BE2C (cell line): ENCODE measurements around the gene BABAM2.

ENCODE experiments used
- DNase-seq: peaks from one replicate; pipeline ENCODE4 v3.0.0-alpha.2; 2020
- H3K27me3 ChIP-seq: fragments of 250-450 bp; sonication (Bioruptor Pico); 2 replicates; pipeline ENCODE4 v1.5.1; 2020; ENCODE audit warnings: mild to moderate bottlenecking
- H3K36me3 ChIP-seq: fragments of 250-450 bp; sonication (Bioruptor Pico); 2 replicates; pipeline ENCODE4 v1.5.1; 2020; ENCODE audit warnings: mild to moderate bottlenecking
- H3K4me1 ChIP-seq: fragments of 250-450 bp; sonication (Bioruptor Pico); 2 replicates; pipeline ENCODE4 v1.5.1; 2020
- H3K4me3 ChIP-seq: 2 replicates; pipeline ENCODE4 v1.5.1; 2011; ENCODE audit warnings: low read depth, low read length
- H3K9me3 ChIP-seq: fragments of 250-450 bp; sonication (Bioruptor Pico); 2 replicates; pipeline ENCODE4 v1.5.1; 2020
- CTCF ChIP-seq: IDR thresholded peaks from 2 replicates; pipeline ENCODE4 v1.5.1; 2012; ENCODE audit warnings: mild to moderate bottlenecking, low read depth, low read length

The BABAM2 gene

GRCh38 chr2:28231110-28231631 is 340.6 kb downstream of the BABAM2 start:
- H3K36me3 ChIP-seq: no peaks in the 10 kb centered on the region
- H3K9me3 ChIP-seq: no peaks in the 10 kb centered on the region
- H3K27me3 ChIP-seq: no peaks in the 10 kb centered on the region
- DNase-seq: no peak
- no peak for TF ChIP-seq CTCF
- H3K4me1 ChIP-seq: 0 out of 2 replicates have a peak, but pooled peaks cover 2% of the 10 kb centered on the region
- H3K4me3 ChIP-seq: no peak overlapping the region

- Histone ChIP-seq H3K4me3 (no peak overlapping the region), H3K4me1 (0 out of 2 replicates have a peak, but pooled peaks cover 2% of the 10 kb centered on the region), H3K9me3 (no peaks in the 10 kb centered on the region), H3K27me3 (no peaks in the 10 kb centered on the region), H3K36me3 (no peaks in the 10 kb centered on the region)
- TF ChIP-seq CTCF: no peak
- DNase-seq: no peak
Measured at GRCh38 chr2:28232295-28232694, 341.8 kb downstream of the BABAM2 start.

GRCh38 chr2:28233164-28233676 is 342.7 kb downstream of the BABAM2 start:
- Histone ChIP-seq H3K4me1 (0 out of 2 replicates have a peak, but pooled peaks cover 2% of the 10 kb centered on the region), H3K4me3 (no peak overlapping the region), H3K27me3 (no peaks in the 10 kb centered on the region), H3K9me3 (no peaks in the 10 kb centered on the region), H3K36me3 (no peaks in the 10 kb centered on the region)
- no peak for DNase-seq
- TF ChIP-seq CTCF: no peak

GRCh38 chr2:28234807-28235206 is 344.3 kb downstream of the BABAM2 start:
- no peak for TF ChIP-seq CTCF
- no peak for DNase-seq
- Histone ChIP-seq H3K4me1 (0 out of 2 replicates have a peak, but pooled peaks cover 2% of the 10 kb centered on the region), H3K36me3 (no peaks in the 10 kb centered on the region), H3K9me3 (no peaks in the 10 kb centered on the region), H3K4me3 (no peak overlapping the region), H3K27me3 (no peaks in the 10 kb centered on the region)

GRCh38 chr2:28239207-28239606 is 348.7 kb downstream of the BABAM2 start:
- Histone ChIP-seq H3K4me1 (no peaks in the 10 kb centered on the region), H3K27me3 (no peaks in the 10 kb centered on the region), H3K36me3 (no peaks in the 10 kb centered on the region; the same call in 1 of the 2 replicates), H3K9me3 (no peaks in the 10 kb centered on the region), H3K4me3 (no peak overlapping the region)
- no peak for TF ChIP-seq CTCF
- DNase-seq: no peak

GRCh38 chr2:28240937-28241336 is 350.4 kb downstream of the BABAM2 start:
- no peaks in the 10 kb centered on the region; the same call in 1 of the 2 replicates for H3K27me3 ChIP-seq

More at GRCh38 chr2:28240937-28241336, 350.4 kb downstream of the BABAM2 start:
- H3K36me3 ChIP-seq: no peaks in the 10 kb centered on the region; the same call in 1 of the 2 replicates
- no peaks in the 10 kb centered on the region for H3K4me1 ChIP-seq
- H3K4me3 ChIP-seq: no peak overlapping the region
- TF ChIP-seq CTCF: no peak
- H3K9me3 ChIP-seq: no peaks in the 10 kb centered on the region
- no peak for DNase-seq
